B cell (primary cell): ENCODE measurements around the gene ZAR1L.

Experiments
- EZH2 ChIP-seq: IDR thresholded peaks from 2 replicates; pipeline ENCODE4 v1.6.1; 2012; ENCODE audit warnings: borderline replicate concordance, low read depth, mild to moderate bottlenecking, moderate library complexity, low read length; ENCODE audit not compliant: insufficient read depth, poor library complexity, severe bottlenecking
- TF ChIP-seq, protein P1 (sequence below): fragments of 200-600 bp; IDR thresholded peaks from one replicate; pipeline ENCODE4 v1.8.0; 2022; ENCODE audit warnings: antibody characterized with exemption, mild to moderate bottlenecking

DNA sequence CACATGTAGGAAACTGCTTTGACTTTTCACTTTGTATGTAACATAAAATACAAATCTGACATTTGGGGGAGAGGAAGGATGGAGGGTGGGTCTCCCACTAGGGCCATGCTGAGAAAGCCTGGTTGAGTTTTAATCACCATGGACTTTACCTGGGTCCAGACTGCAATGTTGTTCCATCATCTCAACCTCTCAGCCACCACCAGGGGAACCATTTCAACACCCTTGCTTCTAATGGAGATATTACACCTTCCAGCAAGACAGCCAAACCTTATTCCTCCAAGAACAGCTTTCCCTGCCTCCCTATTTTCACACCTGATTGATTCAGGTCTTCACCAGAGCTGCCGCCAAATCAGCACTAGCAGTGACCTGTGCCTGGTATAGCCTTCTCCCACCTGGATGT lies 56.0 kb downstream of the ZAR1L start:
- TF ChIP-seq, protein P1, sequence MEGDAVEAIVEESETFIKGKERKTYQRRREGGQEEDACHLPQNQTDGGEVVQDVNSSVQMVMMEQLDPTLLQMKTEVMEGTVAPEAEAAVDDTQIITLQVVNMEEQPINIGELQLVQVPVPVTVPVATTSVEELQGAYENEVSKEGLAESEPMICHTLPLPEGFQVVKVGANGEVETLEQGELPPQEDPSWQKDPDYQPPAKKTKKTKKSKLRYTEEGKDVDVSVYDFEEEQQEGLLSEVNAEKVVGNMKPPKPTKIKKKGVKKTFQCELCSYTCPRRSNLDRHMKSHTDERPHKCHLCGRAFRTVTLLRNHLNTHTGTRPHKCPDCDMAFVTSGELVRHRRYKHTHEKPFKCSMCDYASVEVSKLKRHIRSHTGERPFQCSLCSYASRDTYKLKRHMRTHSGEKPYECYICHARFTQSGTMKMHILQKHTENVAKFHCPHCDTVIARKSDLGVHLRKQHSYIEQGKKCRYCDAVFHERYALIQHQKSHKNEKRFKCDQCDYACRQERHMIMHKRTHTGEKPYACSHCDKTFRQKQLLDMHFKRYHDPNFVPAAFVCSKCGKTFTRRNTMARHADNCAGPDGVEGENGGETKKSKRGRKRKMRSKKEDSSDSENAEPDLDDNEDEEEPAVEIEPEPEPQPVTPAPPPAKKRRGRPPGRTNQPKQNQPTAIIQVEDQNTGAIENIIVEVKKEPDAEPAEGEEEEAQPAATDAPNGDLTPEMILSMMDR, result no peak
- no peak for TF ChIP-seq EZH2
